HepG2 (cell line): Measurements from ENCODE around the gene AFAP1. TPM values are rescaled to one million over a fixed set of nuclear protein-coding genes. Genes with fewer than 3 reads are reported as not detected.

Source experiments
- ATAC-seq: fragments of 200-7000 bp; cut with Tn5 transposase; 3 replicates; pipeline ENCODE4 v1.9.1; 2020; ENCODE audit warnings: mild to moderate bottlenecking, moderate library complexity
- BruUV-seq: library from RNA; stranded (reverse); fragments of 400-500 nt; replicated peaks from 2 replicates; lab custom pipeline; 2021; lab: Mats Ljungman, UMichigan
- CTCF ChIA-PET: fragments of 300-600 bp; formaldehyde crosslinking; extraction: SDS; loops from one replicate; lab custom pipeline; 2021; ENCODE audit warnings: low total read pairs, inconsistent platforms, low intra/inter-chr PET ratio; lab: Yijun Ruan, JAX
- POLR2A ChIA-PET: fragments of 350-600 bp; sonication (Branson Sonifier 250); formaldehyde crosslinking; loops from one replicate; lab custom pipeline; 2020; ENCODE audit warnings: antibody characterized with exemption, inconsistent platforms; lab: Yijun Ruan, JAX
- DNase-seq: peaks from one replicate; pipeline ENCODE4 v3.0.0-alpha.2; 2015; ENCODE audit warnings: low spot score
- FAIRE-seq: peaks from 3 replicates; lab custom pipeline; 2011; peaks lifted over from hg19 to GRCh38; lab: Jason Lieb, UNC
- H2AFZ ChIP-seq: one replicate; pipeline ENCODE4 v1.6.1; 2011; ENCODE audit warnings: low read length, inconsistent platforms
- H3K27ac ChIP-seq: fragments of 300-600 bp; 3 replicates; pipeline ENCODE4 v1.8.0; 2011; ENCODE audit warnings: mixed run types, mild to moderate bottlenecking, mixed read lengths, low read length, inconsistent platforms; ENCODE audit not compliant: insufficient read depth; ENCODE audit errors: extremely low read length
- H3K27me3 ChIP-seq, 2 experiments: fragments of 200-600 bp in 1 of 2; 2 replicates in 1 of 2; 3 replicates in 1 of 2; pipeline versions ENCODE4 v1.6.0 to v1.8.0; 2011; ENCODE audit warnings: low read length in 2 of 2, mild to moderate bottlenecking in 2 of 2, moderate library complexity in 2 of 2, inconsistent platforms in 1 of 2; ENCODE audit not compliant: insufficient read depth in 2 of 2, control insufficient read depth in 1 of 2
- H3K36me3 ChIP-seq, 2 experiments: fragments of 200-600 bp in 1 of 2; replicated peaks in 1 of 2; 2 replicates in 1 of 2; 3 replicates in 1 of 2; pipeline versions ENCODE4 v1.5.1 to v1.8.0; 2011; ENCODE audit warnings: low read length in 2 of 2, inconsistent platforms in 1 of 2; ENCODE audit not compliant: insufficient read depth in 2 of 2, control insufficient read depth in 1 of 2
- H3K4me1 ChIP-seq: 2 replicates; pipeline ENCODE4 v1.5.1; 2012; ENCODE audit warnings: low read length, inconsistent platforms; ENCODE audit not compliant: insufficient read depth
- H3K4me2 ChIP-seq: 2 replicates; pipeline ENCODE4 v1.6.0; 2011; ENCODE audit warnings: low read depth, low read length, inconsistent platforms
- H3K4me3 ChIP-seq, 3 experiments: fragments of 200-600 bp in 1 of 3; sonication (generic), shearing (Covaris generic) in 1 of 3; replicated peaks in 1 of 3; 2 replicates each; pipeline ENCODE4 v1.5.1; 2011 to 2016; ENCODE audit warnings: low read length in 3 of 3, inconsistent platforms in 2 of 3, low read depth in 2 of 3, mild to moderate bottlenecking in 2 of 3, control low read depth in 1 of 3, mixed read lengths in 1 of 3; ENCODE audit not compliant: insufficient read depth in 1 of 3
- H3K79me2 ChIP-seq: one replicate; pipeline ENCODE4 v1.6.1; 2011; ENCODE audit warnings: low read length, inconsistent platforms; ENCODE audit not compliant: insufficient read depth
- H3K9ac ChIP-seq: 2 replicates; pipeline ENCODE4 v1.6.0; 2011; ENCODE audit warnings: mild to moderate bottlenecking, low read depth, low read length, inconsistent platforms; ENCODE audit not compliant: insufficient read depth
- H3K9me3 ChIP-seq: 2 replicates; pipeline ENCODE4 v1.5.1; 2012; ENCODE audit warnings: mild to moderate bottlenecking, low read length
- H4K20me1 ChIP-seq: 2 replicates; pipeline ENCODE4 v1.6.0; 2011; ENCODE audit warnings: inconsistent platforms, mild to moderate bottlenecking, low read length, moderate library complexity; ENCODE audit not compliant: insufficient read depth
- ATF7 ChIP-seq, 2 experiments: fragments of 450-650 bp in 1 of 2; sonication (generic) in 1 of 2; formaldehyde crosslinking in 1 of 2; IDR thresholded peaks; 2 replicates each; pipeline versions ENCODE4 v1.4.0 to v1.6.1; 2016 to 2020; ENCODE audit warnings: antibody characterized with exemption in 1 of 2, mild to moderate bottlenecking in 1 of 2, missing genetic modification reagents in 1 of 2
- ATRX ChIP-seq: sonication (generic); formaldehyde crosslinking; IDR thresholded peaks from 2 replicates; pipeline ENCODE4 v1.4.0; 2020; ENCODE audit warnings: missing genetic modification reagents, borderline replicate concordance
- EHMT2 ChIP-seq: fragments of 200-600 bp; sonication (generic); IDR thresholded peaks from 2 replicates; pipeline ENCODE4 v1.7.0; 2017; ENCODE audit warnings: antibody characterized with exemption, low read depth, low read length, borderline replicate concordance
- EZH2 ChIP-seq: conservative IDR thresholded peaks from 2 replicates; pipeline ENCODE4 v1.6.1; 2012; ENCODE audit warnings: mild to moderate bottlenecking, low read depth, low read length, moderate library complexity
- HES4 ChIP-seq: sonication (generic); formaldehyde crosslinking; IDR thresholded peaks from 2 replicates; pipeline ENCODE4 v1.9.0; 2021; ENCODE audit warnings: mild to moderate bottlenecking, missing genetic modification reagents, borderline replicate concordance
- HIVEP1 ChIP-seq: sonication (generic); formaldehyde crosslinking; IDR thresholded peaks from 2 replicates; pipeline ENCODE4 v1.4.0; 2020; ENCODE audit warnings: mild to moderate bottlenecking, missing genetic modification reagents
- JUND ChIP-seq: sonication (generic); formaldehyde crosslinking; IDR thresholded peaks from 2 replicates; pipeline ENCODE4 v1.8.0; 2022; ENCODE audit warnings: mild to moderate bottlenecking, missing genetic modification reagents
- RAD51 ChIP-seq: fragments of 450-650 bp; IDR thresholded peaks from 2 replicates; pipeline ENCODE4 v1.6.1; 2016; ENCODE audit warnings: borderline replicate concordance
- RBM22 ChIP-seq: fragments of 200-400 bp; formaldehyde crosslinking; optimal IDR thresholded peaks from 2 replicates; pipeline ENCODE3; 2017; ENCODE audit warnings: mild to moderate bottlenecking, low read length, moderate library complexity
- ZFAT ChIP-seq: sonication (generic); formaldehyde crosslinking; conservative IDR thresholded peaks from 2 replicates; pipeline ENCODE4 v1.8.1; 2023; ENCODE audit warnings: missing genetic modification reagents, inconsistent platforms
- ZNF441 ChIP-seq: sonication (generic); formaldehyde crosslinking; IDR thresholded peaks from 2 replicates; pipeline ENCODE4 v1.7.0; 2021; ENCODE audit warnings: missing genetic modification reagents, borderline replicate concordance
- ZNF776 ChIP-seq: sonication (generic); formaldehyde crosslinking; IDR thresholded peaks from 2 replicates; pipeline ENCODE4 v1.4.0; 2020; ENCODE audit warnings: mild to moderate bottlenecking, missing genetic modification reagents
- ZNF841 ChIP-seq: sonication (generic); formaldehyde crosslinking; IDR thresholded peaks from 2 replicates; pipeline ENCODE4 v1.8.1; 2023; ENCODE audit warnings: missing genetic modification reagents, borderline replicate concordance
- ZSCAN12 ChIP-seq: sonication (generic); formaldehyde crosslinking; IDR thresholded peaks from 2 replicates; pipeline ENCODE4 v1.9.0; 2021; ENCODE audit warnings: mild to moderate bottlenecking, missing genetic modification reagents
- WGBS: methylation state at CpG from one replicate; pipeline ENCODE4 v1.1.6; 2017; ENCODE audit warnings: low lambda C conversion rate; 5-methylcytosine and 5-hydroxymethylcytosine counted together
- in situ Hi-C: cut with HindIII; loops from 2 replicates; pipeline ENCODE4 v1.10.0; 2017; ENCODE audit warnings: low pct_unique_long_range_greater_than_20kb; ENCODE audit not compliant: extremely low pct_ligation_motif_present
- intact Hi-C: fragments of 100-400 bp; cut with micrococcal nuclease; formaldehyde crosslinking; loops from one replicate; pipeline ENCODE4 v1.10.0; 2022; ENCODE audit not compliant: unreplicated experiment
- polyA plus RNA-seq, 8 experiments: library from polyadenylated mRNA; depleted of rRNA in 3 of 8; stranded (reverse) in 7 of 8; unstranded in 1 of 8; fragments of >200 nt; fragmentation: Illumina TruSeq in 4 of 8; extraction: Trizol in 4 of 8; gene quantifications; 2 replicates each; pipeline versions ENCODE4 v1.2.1 to v1.2.3, GENCODE V29; 2011 to 2016; ENCODE audit warnings: low read depth in 4 of 8, missing spikeins in 1 of 8, mixed read lengths in 1 of 8; ENCODE audit not compliant: insufficient read depth in 1 of 8
- total RNA-seq, 5 experiments: library from RNA; depleted of rRNA; stranded (reverse); fragments of >200 nt; fragmentation: Illumina TruSeq; extraction: Trizol; gene quantifications; 2 replicates each; pipeline ENCODE4 v1.2.3, GENCODE V29; 2016; ENCODE audit warnings: low read depth in 1 of 5
- TF ChIP-seq, protein P1 (sequence below), 2 experiments: IDR thresholded peaks; 2 replicates each; pipeline ENCODE4 v1.6.1; 2011 to 2012; ENCODE audit warnings: low read length in 2 of 2, borderline replicate concordance in 1 of 2, low read depth in 1 of 2, mild to moderate bottlenecking in 1 of 2, moderate library complexity in 1 of 2

AFAP1 gene
- total and polyA plus RNA-seq, 2 of the 13 experiments (the other 11 are each of a cell fraction or from before 2014, with no cell fraction given), result 2.5 TPM

DNA sequence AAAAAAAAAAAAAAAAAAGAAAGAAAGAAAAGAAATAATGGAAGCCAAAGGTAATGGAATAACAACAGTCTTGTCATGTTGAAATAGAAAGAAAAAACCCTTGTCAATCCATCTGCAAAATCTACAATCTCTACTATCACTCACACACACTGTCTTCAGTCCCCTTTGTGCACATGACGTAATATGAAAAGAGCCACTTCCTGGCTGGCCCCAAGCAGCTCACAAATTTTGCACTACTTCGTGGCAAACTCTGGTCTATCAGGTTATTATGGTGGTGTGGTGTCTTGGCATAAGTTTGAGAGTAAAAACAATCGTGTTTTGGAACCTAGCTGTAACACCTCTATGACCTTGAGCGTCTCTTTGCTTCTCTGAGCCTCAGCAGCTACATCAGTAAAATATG lies 8.3 kb upstream of the AFAP1 start:
- no peaks in the 10 kb centered on the region for H4K20me1 ChIP-seq
- peaks cover 42% of the 10 kb centered on the region for H3K4me1 ChIP-seq
- no peaks in the 10 kb centered on the region for H3K79me2 ChIP-seq
- ATAC-seq (no peak), FAIRE-seq (no peak), DNase-seq (no peak)
- H3K4me3 ChIP-seq, result no peak overlapping the region
- H3K27me3 ChIP-seq, result peaks cover 4 to 24% of the 10 kb centered on the region in 2 experiments; a peak in 4 of 5 replicates
- peak; percentile 31; the same call in 1 of the 2 replicates for TF ChIP-seq ATF7 (IDR thresholded peaks at IDR 0.05)
- TF ChIP-seq ATF7 (CRISPR knock-in tag; IDR thresholded peaks at IDR 0.05), result no peak
- no peak for TF ChIP-seq RAD51
- H3K27ac ChIP-seq, result no peak overlapping the region
- no peak overlapping the region for H2AFZ ChIP-seq
- intact Hi-C loops, result no loop called here
- no peak overlapping the region for H3K4me2 ChIP-seq
- no TSS peak for BruUV-seq
- H3K9me3 ChIP-seq, result no peaks in the 10 kb centered on the region
- ChIA-PET POLR2A (interaction anchor here (0.8 kb wide), 1 partner anchor 8 kb away, joined by 3 read pairs; the partner anchor contains the start of gene AFAP1), CTCF (no interaction called here)
- in situ Hi-C loops, result no loop called here
- no peak overlapping the region for H3K9ac ChIP-seq
- 42% methylated on average over 4 of the region's 4 CpGs for WGBS
- no peaks in the 10 kb centered on the region for H3K36me3 ChIP-seq

DNA sequence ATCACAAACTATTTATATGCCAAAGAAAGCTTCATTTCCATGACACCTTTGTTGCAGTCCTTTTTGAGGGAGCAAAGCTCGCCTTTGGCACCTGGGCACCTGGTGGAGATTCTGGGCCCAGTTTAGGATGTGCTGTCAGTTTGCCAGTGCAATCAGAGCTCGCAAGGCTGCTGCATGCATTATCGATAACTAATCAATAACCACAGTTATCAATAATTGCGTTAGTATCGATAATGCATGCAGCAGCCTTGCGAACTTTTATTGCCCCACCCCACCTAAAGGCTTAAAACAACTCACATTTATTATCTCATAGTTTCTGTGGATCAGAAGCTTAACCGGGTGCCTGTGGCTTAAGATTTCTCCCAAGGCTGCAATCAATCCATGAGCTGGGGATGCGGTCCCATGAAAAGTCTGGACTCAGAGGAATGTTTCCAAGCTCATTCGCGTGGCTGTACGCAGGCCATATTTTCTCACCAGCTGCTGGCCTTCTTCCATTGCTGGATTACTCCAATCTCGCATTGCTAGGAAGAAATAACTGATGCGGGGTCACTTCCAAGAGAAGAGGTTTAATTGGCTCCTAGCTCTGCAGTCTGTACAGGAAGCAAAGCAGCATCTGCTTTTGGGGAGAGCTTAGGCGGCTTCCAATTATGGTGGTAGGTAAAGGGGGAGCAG lies 6.2 kb upstream of the AFAP1 start:
- BruUV-seq, result no TSS peak
- 79% methylated on average over 14 of the region's 14 CpGs for WGBS
- Histone ChIP-seq H3K4me2 (no peak overlapping the region), H3K4me1 (peaks cover 59% of the 10 kb centered on the region), H3K79me2 (no peaks in the 10 kb centered on the region), H4K20me1 (no peaks in the 10 kb centered on the region), H3K36me3 (no peaks in the 10 kb centered on the region), H3K27ac (no peak overlapping the region), H3K4me3 (no peak overlapping the region), H3K27me3 (peaks cover 3 to 18% of the 10 kb centered on the region in 2 experiments; a peak in 4 of 5 replicates), H3K9me3 (no peaks in the 10 kb centered on the region), H2AFZ (no peak overlapping the region), H3K9ac (no peak overlapping the region)
- DNase-seq (no peak), FAIRE-seq (no peak), ATAC-seq (no peak)
- POLR2A ChIA-PET, result interaction anchor here (0.7 to 0.9 kb wide), 2 partner anchors 20 to 21 kb away, joined by 3 read pairs; no protein-coding TSS in a partner anchor
- CTCF ChIA-PET, result no interaction called here
- in situ Hi-C loops (no loop called here), intact Hi-C loops (no loop called here)
- TF ChIP-seq HES4 (CRISPR knock-in tag) (no peak), HIVEP1 (CRISPR knock-in tag) (no peak), ZNF841 (CRISPR knock-in tag) (no peak), JUND (CRISPR knock-in tag) (no peak), ATRX (no peak), ZSCAN12 (CRISPR knock-in tag) (no peak), RBM22 (no peak), ZFAT (no peak), ZNF776 (CRISPR knock-in tag) (no peak), ZNF441 (CRISPR knock-in tag) (no peak), EZH2 (no peak), EHMT2 (no peak)
- TF ChIP-seq, protein P1, sequence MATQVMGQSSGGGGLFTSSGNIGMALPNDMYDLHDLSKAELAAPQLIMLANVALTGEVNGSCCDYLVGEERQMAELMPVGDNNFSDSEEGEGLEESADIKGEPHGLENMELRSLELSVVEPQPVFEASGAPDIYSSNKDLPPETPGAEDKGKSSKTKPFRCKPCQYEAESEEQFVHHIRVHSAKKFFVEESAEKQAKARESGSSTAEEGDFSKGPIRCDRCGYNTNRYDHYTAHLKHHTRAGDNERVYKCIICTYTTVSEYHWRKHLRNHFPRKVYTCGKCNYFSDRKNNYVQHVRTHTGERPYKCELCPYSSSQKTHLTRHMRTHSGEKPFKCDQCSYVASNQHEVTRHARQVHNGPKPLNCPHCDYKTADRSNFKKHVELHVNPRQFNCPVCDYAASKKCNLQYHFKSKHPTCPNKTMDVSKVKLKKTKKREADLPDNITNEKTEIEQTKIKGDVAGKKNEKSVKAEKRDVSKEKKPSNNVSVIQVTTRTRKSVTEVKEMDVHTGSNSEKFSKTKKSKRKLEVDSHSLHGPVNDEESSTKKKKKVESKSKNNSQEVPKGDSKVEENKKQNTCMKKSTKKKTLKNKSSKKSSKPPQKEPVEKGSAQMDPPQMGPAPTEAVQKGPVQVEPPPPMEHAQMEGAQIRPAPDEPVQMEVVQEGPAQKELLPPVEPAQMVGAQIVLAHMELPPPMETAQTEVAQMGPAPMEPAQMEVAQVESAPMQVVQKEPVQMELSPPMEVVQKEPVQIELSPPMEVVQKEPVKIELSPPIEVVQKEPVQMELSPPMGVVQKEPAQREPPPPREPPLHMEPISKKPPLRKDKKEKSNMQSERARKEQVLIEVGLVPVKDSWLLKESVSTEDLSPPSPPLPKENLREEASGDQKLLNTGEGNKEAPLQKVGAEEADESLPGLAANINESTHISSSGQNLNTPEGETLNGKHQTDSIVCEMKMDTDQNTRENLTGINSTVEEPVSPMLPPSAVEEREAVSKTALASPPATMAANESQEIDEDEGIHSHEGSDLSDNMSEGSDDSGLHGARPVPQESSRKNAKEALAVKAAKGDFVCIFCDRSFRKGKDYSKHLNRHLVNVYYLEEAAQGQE (IDR thresholded peaks at IDR 0.05; ENCODE audit: borderline replicate concordance in 1 of 2, low read depth in 1 of 2, low read length in 2 of 2), result no peak
